ENCODE measurements around the gene SLC6A9.

DNA sequence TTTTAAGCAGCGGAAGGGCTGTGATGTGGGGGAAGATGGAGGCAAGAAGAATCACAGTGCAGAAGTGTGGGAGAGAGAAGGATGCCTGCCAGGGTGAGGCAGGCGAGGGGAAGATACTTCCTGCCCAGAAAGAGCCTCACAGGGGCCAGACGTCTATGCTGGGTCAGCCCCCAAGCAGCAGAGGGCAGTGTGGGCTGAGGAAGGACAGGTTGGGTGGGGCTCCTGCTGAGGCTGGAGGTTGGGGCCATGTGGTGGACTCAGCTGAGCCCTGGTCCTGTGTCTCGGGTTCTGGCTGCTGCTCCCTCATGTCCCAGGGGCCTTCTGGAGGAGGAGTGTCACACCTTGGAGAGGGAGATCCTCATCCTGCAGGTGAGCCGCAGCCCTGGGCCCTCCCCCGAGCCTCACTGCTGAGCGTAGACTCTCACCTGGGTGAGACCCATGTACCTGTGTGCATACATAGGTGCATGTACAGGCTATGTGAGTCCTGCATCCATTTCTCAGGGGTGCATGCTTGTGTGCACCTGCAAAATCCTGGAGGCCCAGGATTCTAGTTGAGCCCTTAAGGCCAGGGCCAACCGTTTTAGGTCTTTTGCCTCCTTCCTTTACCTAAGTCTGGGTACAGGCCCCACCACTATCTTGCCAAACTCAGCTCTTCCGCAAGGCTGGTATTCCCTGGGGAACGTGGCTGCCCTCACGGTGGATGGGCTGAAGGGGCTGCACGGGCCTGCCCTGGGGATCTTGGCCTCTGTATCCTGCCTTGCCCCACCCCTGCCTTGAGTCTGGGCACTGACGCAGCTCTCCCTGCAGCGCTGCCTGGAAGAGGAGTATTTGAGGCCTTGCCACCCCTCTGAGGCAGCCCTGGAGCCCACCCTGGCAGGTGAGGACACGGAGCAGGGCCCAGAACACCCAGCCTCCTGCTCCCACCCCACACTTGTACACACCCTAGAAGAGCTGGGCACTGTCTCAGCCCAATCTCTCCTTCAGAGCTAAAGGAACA lies 36.2 kb downstream of the SLC6A9 start:
- TF ChIP-seq EP300 (IDR thresholded peaks at IDR 0.05; ENCODE audit: borderline replicate concordance in 1 of 2, low read depth in 2 of 2, low read length in 2 of 2) (no peak), YY1 (IDR thresholded peaks at IDR 0.05; ENCODE audit: low read depth, low read length) (peak; percentile 21; the same call in 1 of the 2 replicates), EZH2 (IDR thresholded peaks at IDR 0.05; ENCODE audit: low read depth, low read length, severe bottlenecking) (no peak), CHD2 (IDR thresholded peaks at IDR 0.05; ENCODE audit: low read length) (no peak), TAF1 (IDR thresholded peaks at IDR 0.05; ENCODE audit: low read depth, low read length) (no peak), CBX5 (IDR thresholded peaks at IDR 0.05; ENCODE audit: low read depth, low read length) (no peak), JUN (IDR thresholded peaks at IDR 0.05; ENCODE audit: low read depth, low read length) (no peak), RXRA (IDR thresholded peaks at IDR 0.05; ENCODE audit: insufficient read depth, low read depth, low read length) (no peak), POLR2A (IDR thresholded peaks at IDR 0.05; ENCODE audit: control extremely low read depth in 1 of 2, low read depth in 2 of 2, low read length in 2 of 2) (peak in 1 of 2 experiments; percentile 8; a peak in 1 of 3 replicates), ZNF274 (IDR thresholded peaks at IDR 0.05; ENCODE audit: borderline replicate concordance, extremely low read depth, low read length) (no peak), SAP30 (IDR thresholded peaks at IDR 0.05; ENCODE audit: insufficient read depth, insufficient replicate concordance, low read length) (no peak)
- TF ChIP-seq, protein P1, sequence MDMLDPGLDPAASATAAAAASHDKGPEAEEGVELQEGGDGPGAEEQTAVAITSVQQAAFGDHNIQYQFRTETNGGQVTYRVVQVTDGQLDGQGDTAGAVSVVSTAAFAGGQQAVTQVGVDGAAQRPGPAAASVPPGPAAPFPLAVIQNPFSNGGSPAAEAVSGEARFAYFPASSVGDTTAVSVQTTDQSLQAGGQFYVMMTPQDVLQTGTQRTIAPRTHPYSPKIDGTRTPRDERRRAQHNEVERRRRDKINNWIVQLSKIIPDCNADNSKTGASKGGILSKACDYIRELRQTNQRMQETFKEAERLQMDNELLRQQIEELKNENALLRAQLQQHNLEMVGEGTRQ (IDR thresholded peaks at IDR 0.05; ENCODE audit: low read length): no peak
- TF ChIP-seq, protein P2, sequence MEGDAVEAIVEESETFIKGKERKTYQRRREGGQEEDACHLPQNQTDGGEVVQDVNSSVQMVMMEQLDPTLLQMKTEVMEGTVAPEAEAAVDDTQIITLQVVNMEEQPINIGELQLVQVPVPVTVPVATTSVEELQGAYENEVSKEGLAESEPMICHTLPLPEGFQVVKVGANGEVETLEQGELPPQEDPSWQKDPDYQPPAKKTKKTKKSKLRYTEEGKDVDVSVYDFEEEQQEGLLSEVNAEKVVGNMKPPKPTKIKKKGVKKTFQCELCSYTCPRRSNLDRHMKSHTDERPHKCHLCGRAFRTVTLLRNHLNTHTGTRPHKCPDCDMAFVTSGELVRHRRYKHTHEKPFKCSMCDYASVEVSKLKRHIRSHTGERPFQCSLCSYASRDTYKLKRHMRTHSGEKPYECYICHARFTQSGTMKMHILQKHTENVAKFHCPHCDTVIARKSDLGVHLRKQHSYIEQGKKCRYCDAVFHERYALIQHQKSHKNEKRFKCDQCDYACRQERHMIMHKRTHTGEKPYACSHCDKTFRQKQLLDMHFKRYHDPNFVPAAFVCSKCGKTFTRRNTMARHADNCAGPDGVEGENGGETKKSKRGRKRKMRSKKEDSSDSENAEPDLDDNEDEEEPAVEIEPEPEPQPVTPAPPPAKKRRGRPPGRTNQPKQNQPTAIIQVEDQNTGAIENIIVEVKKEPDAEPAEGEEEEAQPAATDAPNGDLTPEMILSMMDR (IDR thresholded peaks at IDR 0.05; ENCODE audit: control extremely low read depth in 1 of 3, insufficient read depth in 1 of 3, low read depth in 1 of 3, low read length in 3 of 3): peak; percentile 83 to 86 (median 85)
- TF ChIP-seq, protein P3, sequence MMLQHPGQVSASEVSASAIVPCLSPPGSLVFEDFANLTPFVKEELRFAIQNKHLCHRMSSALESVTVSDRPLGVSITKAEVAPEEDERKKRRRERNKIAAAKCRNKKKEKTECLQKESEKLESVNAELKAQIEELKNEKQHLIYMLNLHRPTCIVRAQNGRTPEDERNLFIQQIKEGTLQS (IDR thresholded peaks at IDR 0.05; ENCODE audit: insufficient read depth, low read depth, low read length): no peak

Data from H1 (cell line).